ENCODE data around the gene TMPRSS7.

GRCh38 chr3:112018712-112019111 lies 15.8 kb upstream of the TMPRSS7 start:
- no peak for TF ChIP-seq POLR2A (IDR thresholded peaks at IDR 0.05)
- TF ChIP-seq CTCF (IDR thresholded peaks at IDR 0.05 in 4 of 5, conservative IDR thresholded peaks at IDR 0.05 in 1 of 5): no peak

All from gastrocnemius medialis (tissue), 4 donors.